ENCODE results near the gene LMX1B.

DNA sequence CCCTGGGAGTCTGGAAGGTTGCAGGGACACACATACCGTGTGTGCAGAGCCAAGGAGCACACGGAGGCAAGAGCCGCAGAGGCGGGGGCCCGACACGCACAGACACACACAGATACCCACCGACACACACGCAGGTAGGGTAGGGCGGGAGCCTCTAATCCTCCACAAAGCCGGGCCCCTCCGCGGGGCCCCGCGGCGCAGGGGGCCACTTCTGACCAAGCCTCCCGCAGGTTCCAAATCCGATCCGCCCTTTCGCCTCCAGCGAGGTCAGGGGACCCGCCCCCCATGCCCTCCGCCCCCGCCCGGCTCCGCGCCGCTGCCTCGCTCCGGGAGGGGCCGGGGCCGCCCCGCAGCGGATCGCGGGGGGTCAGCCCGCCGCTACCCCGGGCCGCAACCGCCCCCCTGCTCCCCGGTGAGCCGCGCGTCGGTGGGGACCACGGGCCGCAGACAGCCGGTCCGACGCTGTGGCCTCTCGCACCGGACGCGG, 1.4 kb upstream of the LMX1B start:
- no peak for TF ChIP-seq EZH2 (IDR thresholded peaks at IDR 0.05)
- no peak for TF ChIP-seq POLR2AphosphoS5 (IDR thresholded peaks at IDR 0.05; ENCODE audit: borderline replicate concordance, low read depth, low read length)
- TF ChIP-seq FOXP2 (optimal IDR thresholded peaks at IDR 0.05; ENCODE audit: control extremely low read depth, extremely low read length, insufficient read depth), result no peak

Measured in SK-N-MC (cell line).